T-cell (primary cell): Measurements from ENCODE around the gene HGFAC. TPM values are rescaled to one million over a fixed set of nuclear protein-coding genes. Genes with fewer than 3 reads are reported as not detected.

ENCODE experiments used
- ATAC-seq, 4 experiments: fragments of 200-7000 bp in 3 of 4; fragments of 150-1000 bp in 1 of 4; cut with Tn5 transposase; replicated peaks in 1 of 4; 1 replicate in 3 of 4; 2 replicates in 1 of 4; pipeline ENCODE4 v1.10.0; 2021; ENCODE audit warnings: moderate library complexity in 3 of 4, mild to moderate bottlenecking in 2 of 4, moderate number of reproducible peaks in 1 of 4
- CTCF ChIA-PET, 2 donors: fragments of 300-600 bp; sonication (Branson Sonifier 250); formaldehyde crosslinking; loops; one replicate each; lab custom pipeline; 2022; ENCODE audit warnings: antibody characterized with exemption in 2 of 2; lab: Charles Lee
- POLR2A ChIA-PET, 2 donors: fragments of 300-600 bp; sonication (Branson Sonifier 250); formaldehyde crosslinking; loops; one replicate each; lab custom pipeline; 2022; ENCODE audit warnings: antibody characterized with exemption in 2 of 2; lab: Charles Lee
- DNase-seq, 35 experiments: peaks; one replicate each; pipeline versions ENCODE4 v3.0.0 to v3.0.0-alpha.2; 2013 to 2023
- H3K27ac ChIP-seq: one replicate; pipeline ENCODE4 v1.5.1; 2013; ENCODE audit warnings: low read length
- H3K27me3 ChIP-seq, 2 experiments: replicated peaks in 1 of 2; 1 replicate in 1 of 2; 2 replicates in 1 of 2; pipeline versions ENCODE4 v1.6.1 to v1.7.0; 2013; ENCODE audit warnings: low read length in 1 of 2, mixed read lengths in 1 of 2; ENCODE audit not compliant: control insufficient read depth in 2 of 2, insufficient read depth in 2 of 2; ENCODE audit errors: extremely low read depth in 1 of 2
- H3K36me3 ChIP-seq, 2 donors: 1 replicate in 1 of 2; 2 replicates in 1 of 2; pipeline versions ENCODE4 v1.6.1 to v1.7.0; 2013; ENCODE audit warnings: low read length in 1 of 2; ENCODE audit not compliant: control insufficient read depth in 2 of 2, insufficient read depth in 1 of 2; ENCODE audit errors: extremely low read depth in 1 of 2
- H3K4me1 ChIP-seq, 2 experiments: 1 replicate in 1 of 2; 2 replicates in 1 of 2; pipeline versions ENCODE4 v1.6.1 to v1.7.0; 2013; ENCODE audit warnings: low read length in 2 of 2, mixed read lengths in 1 of 2; ENCODE audit not compliant: insufficient read depth in 2 of 2, control insufficient read depth in 1 of 2; ENCODE audit errors: extremely low read depth in 1 of 2
- H3K4me3 ChIP-seq, 2 donors: 1 replicate in 1 of 2; 2 replicates in 1 of 2; pipeline versions ENCODE4 v1.5.1 to v1.7.0; 2013; ENCODE audit warnings: mild to moderate bottlenecking in 2 of 2, low read length in 1 of 2, moderate library complexity in 1 of 2; ENCODE audit not compliant: control insufficient read depth in 1 of 2; ENCODE audit errors: extremely low read depth in 1 of 2
- H3K9me3 ChIP-seq: 2 replicates; pipeline ENCODE4 v1.7.0; 2013
- H3K27ac Mint-ChIP-seq, 2 donors: one replicate each; pipeline ENCODE4 v1.8.0; 2020 to 2021; ENCODE audit warnings: mild to moderate bottlenecking in 2 of 2, mixed read lengths in 2 of 2
- H3K27me3 Mint-ChIP-seq, 2 donors: one replicate each; pipeline ENCODE4 v1.8.0; 2021 to 2022; ENCODE audit warnings: mixed read lengths in 2 of 2
- H3K36me3 Mint-ChIP-seq: one replicate; pipeline ENCODE4 v1.8.0; 2021; ENCODE audit warnings: mixed read lengths
- H3K4me1 Mint-ChIP-seq, 3 donors: one replicate each; pipeline ENCODE4 v1.8.0; 2020 to 2022; ENCODE audit warnings: mixed read lengths in 3 of 3, mild to moderate bottlenecking in 1 of 3
- H3K4me3 Mint-ChIP-seq, 3 donors: one replicate each; pipeline ENCODE4 v1.8.0; 2020 to 2022; ENCODE audit warnings: mild to moderate bottlenecking in 3 of 3, mixed read lengths in 3 of 3, moderate library complexity in 3 of 3
- H3K9me3 Mint-ChIP-seq, 3 donors: one replicate each; pipeline ENCODE4 v1.8.0; 2020 to 2022; ENCODE audit warnings: mixed read lengths in 3 of 3
- WGBS: methylation state at CpG from one replicate; pipeline ENCODE4 v1.1.5; 2013; ENCODE audit warnings: missing lambda C conversion rate; ENCODE audit not compliant: insufficient coverage; 5-methylcytosine and 5-hydroxymethylcytosine counted together
- total RNA-seq, 35 experiments: library from RNA in 6 of 35; stranded (reverse) in 6 of 35; fragments of 120-200 nt in 1 of 35; gene quantifications; one replicate each; pipeline versions ENCODE4 v1.2.1 to v1.2.4 and lab custom pipeline; 2013 to 2026

Gene HGFAC
- total RNA-seq, 5 donors from 2014 or later (not counting 1 experiment from before 2014, with no cell fraction given): 0.33 to 0.73 (median 0.70) TPM; not detected in 2

GRCh38 chr4:3401436-3402171 lies 40.2 kb upstream of the HGFAC start:
- Mint-ChIP-seq H3K27me3 (no peaks in the 10 kb centered on the region), H3K27ac (no peak overlapping the region), H3K4me3 (no peak overlapping the region), H3K9me3 (peaks cover 0 to under 1% (median 0%) of the 10 kb centered on the region in 3 donors), H3K4me1 (no peaks in the 10 kb centered on the region), H3K36me3 (peaks cover under 1% of the 10 kb centered on the region)
- Histone ChIP-seq H3K9me3 (no peaks in the 10 kb centered on the region), H3K36me3 (peaks cover 0 to 2% of the 10 kb centered on the region in 2 donors), H3K4me3 (no peak overlapping the region), H3K4me1 (no peaks in the 10 kb centered on the region), H3K27me3 (peaks cover 0 to 3% of the 10 kb centered on the region in 2 experiments), H3K27ac (no peak overlapping the region)
- ChIA-PET POLR2A (no interaction called here), CTCF (no interaction called here)
- WGBS: 92% methylated on average over 13 of the region's 22 CpGs
- DNase-seq (no peak), ATAC-seq (no peak)

GRCh38 chr4:3402491-3403347 lies 39.0 kb upstream of the HGFAC start:
- no peaks in the 10 kb centered on the region for H3K9me3 ChIP-seq
- no peaks in the 10 kb centered on the region for H3K4me1 ChIP-seq
- H3K27me3 Mint-ChIP-seq: no peaks in the 10 kb centered on the region
- POLR2A ChIA-PET: no interaction called here
- H3K27ac ChIP-seq: no peak overlapping the region
- H3K36me3 Mint-ChIP-seq: no peaks in the 10 kb centered on the region
- H3K4me3 ChIP-seq: no peak overlapping the region
- H3K9me3 Mint-ChIP-seq: no peaks in the 10 kb centered on the region
- H3K27me3 ChIP-seq: no peaks in the 10 kb centered on the region
- ATAC-seq: no peak
- 88% methylated on average over 13 of the region's 15 CpGs for WGBS
- CTCF ChIA-PET: no interaction called here
- H3K4me1 Mint-ChIP-seq: no peaks in the 10 kb centered on the region
- H3K27ac Mint-ChIP-seq: no peak overlapping the region
- peaks cover 0 to 9% of the 10 kb centered on the region in 2 donors for H3K36me3 ChIP-seq
- no peak for DNase-seq
- H3K4me3 Mint-ChIP-seq: no peak overlapping the region

GRCh38 chr4:3403348-3403906 lies 38.3 kb upstream of the HGFAC start:
- Mint-ChIP-seq H3K27me3 (no peaks in the 10 kb centered on the region), H3K36me3 (no peaks in the 10 kb centered on the region), H3K4me3 (no peak overlapping the region), H3K9me3 (no peaks in the 10 kb centered on the region), H3K4me1 (no peaks in the 10 kb centered on the region), H3K27ac (no peak overlapping the region)
- no peaks in the 10 kb centered on the region for H3K4me1 ChIP-seq
- WGBS: 67% methylated on average over 3 of the region's 10 CpGs
- CTCF ChIA-PET: no interaction called here
- H3K27me3 ChIP-seq: no peaks in the 10 kb centered on the region
- DNase-seq (no peak), ATAC-seq (no peak)
- no peak overlapping the region for H3K4me3 ChIP-seq
- no peaks in the 10 kb centered on the region for H3K9me3 ChIP-seq
- POLR2A ChIA-PET: no interaction called here
- no peak overlapping the region for H3K27ac ChIP-seq
- peaks cover 0 to 9% of the 10 kb centered on the region in 2 donors for H3K36me3 ChIP-seq

GRCh38 chr4:3404546-3404945 lies 37.2 kb upstream of the HGFAC start:
- Histone ChIP-seq H3K4me3 (no peak overlapping the region), H3K4me1 (no peaks in the 10 kb centered on the region), H3K36me3 (peaks cover 0 to 9% of the 10 kb centered on the region in 2 donors), H3K27ac (no peak overlapping the region), H3K9me3 (no peaks in the 10 kb centered on the region), H3K27me3 (no peaks in the 10 kb centered on the region)
- H3K36me3 Mint-ChIP-seq: no peaks in the 10 kb centered on the region
- H3K27me3 Mint-ChIP-seq: no peaks in the 10 kb centered on the region
- no peak overlapping the region for H3K27ac Mint-ChIP-seq
- no peak overlapping the region for H3K4me3 Mint-ChIP-seq
- CTCF ChIA-PET: no interaction called here
- POLR2A ChIA-PET: interaction anchor here in 1 of 2 donors (0.6 kb wide), 1 partner anchor 9 kb away, joined by 3 read pairs; no protein-coding TSS in a partner anchor
- WGBS: 100% methylated on average over 3 of the region's 4 CpGs
- no peak for ATAC-seq
- no peaks in the 10 kb centered on the region for H3K9me3 Mint-ChIP-seq
- DNase-seq: no peak
- no peaks in the 10 kb centered on the region for H3K4me1 Mint-ChIP-seq

DNA sequence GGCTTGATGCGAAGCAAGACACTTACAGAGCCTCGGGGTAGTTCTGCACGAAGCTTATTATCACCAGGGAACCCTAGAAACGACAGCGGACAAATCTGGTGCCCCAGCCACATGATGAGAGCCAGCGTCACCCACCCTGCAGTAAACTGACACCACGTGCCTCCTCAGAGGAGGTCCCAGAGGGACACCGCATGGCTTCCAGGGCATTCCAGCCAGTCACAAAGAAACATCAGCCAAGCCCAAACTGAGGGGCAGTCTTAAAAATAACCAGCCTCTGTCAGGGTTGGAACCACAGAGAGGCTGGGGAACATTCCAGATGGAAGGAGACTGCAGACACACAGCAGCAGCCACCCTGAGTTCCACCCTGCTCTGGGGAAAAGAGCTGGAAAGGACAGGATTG lies 36.6 kb upstream of the HGFAC start:
- ChIA-PET POLR2A (no interaction called here), CTCF (no interaction called here)
- DNase-seq (no peak), ATAC-seq (no peak)
- Mint-ChIP-seq H3K9me3 (no peaks in the 10 kb centered on the region), H3K4me1 (no peaks in the 10 kb centered on the region), H3K27me3 (no peaks in the 10 kb centered on the region), H3K27ac (no peak overlapping the region), H3K4me3 (no peak overlapping the region), H3K36me3 (no peaks in the 10 kb centered on the region)
- H3K27ac ChIP-seq: no peak overlapping the region
- no peak overlapping the region for H3K4me3 ChIP-seq
- H3K27me3 ChIP-seq: no peaks in the 10 kb centered on the region
- H3K36me3 ChIP-seq: peaks cover 0 to 9% of the 10 kb centered on the region in 2 donors
- H3K4me1 ChIP-seq: no peaks in the 10 kb centered on the region
- WGBS: 93% methylated on average over 8 of the region's 8 CpGs
- no peaks in the 10 kb centered on the region for H3K9me3 ChIP-seq

GRCh38 chr4:3406021-3406420 lies 35.7 kb upstream of the HGFAC start:
- DNase-seq (no peak), ATAC-seq (no peak)
- WGBS: 83% methylated on average over 6 of the region's 13 CpGs
- no peaks in the 10 kb centered on the region for H3K9me3 ChIP-seq
- no peak overlapping the region for H3K27ac ChIP-seq
- CTCF ChIA-PET: no interaction called here
- no peak overlapping the region for H3K4me3 ChIP-seq
- H3K9me3 Mint-ChIP-seq: no peaks in the 10 kb centered on the region
- no peaks in the 10 kb centered on the region for H3K27me3 Mint-ChIP-seq
- no peaks in the 10 kb centered on the region for H3K4me1 Mint-ChIP-seq
- peaks cover 0 to 9% of the 10 kb centered on the region in 2 donors for H3K36me3 ChIP-seq
- no peak overlapping the region for H3K27ac Mint-ChIP-seq
- no peaks in the 10 kb centered on the region for H3K4me1 ChIP-seq
- no peak overlapping the region for H3K4me3 Mint-ChIP-seq
- POLR2A ChIA-PET: no interaction called here
- no peaks in the 10 kb centered on the region for H3K36me3 Mint-ChIP-seq
- no peaks in the 10 kb centered on the region for H3K27me3 ChIP-seq
